GM19023 (cell line): ENCODE data around the gene MVB12A.
A peak's percentile ranks its signal among the peaks of the same experiment; 100 is the strongest.

ENCODE experiments used
- ATAC-seq: cut with Tn5 transposase; IDR thresholded peaks from one replicate; pipeline ENCODE4 v1.9.1; 2021; ENCODE audit warnings: mild to moderate bottlenecking, moderate library complexity; ENCODE audit not compliant: unreplicated experiment

MVB12A gene

GRCh38 chr19:17419621-17420474 lies at the start of gene MVB12A:
TSS of gene MVB12A (plus strand) at chr19:17420047. CDS start at chr19:17420136, 89 bp downstream.
- peak; percentile 90 for ATAC-seq

GRCh38 chr19:17376935-17377600 lies 42.8 kb upstream of the MVB12A start, which contains the start of gene PLVAP:
TSS of gene PLVAP (minus strand) at chr19:17377342. CDS start at chr19:17377288, 54 bp downstream.
- no peak for ATAC-seq

- ATAC-seq: no peak
These were observed 41.6 kb upstream of the MVB12A start for GRCh38 chr19:17378271-17378670.

- no peak for ATAC-seq
These were observed 40.6 kb upstream of the MVB12A start for GRCh38 chr19:17379221-17379631.

- no peak for ATAC-seq
These were observed 39.3 kb upstream of the MVB12A start for GRCh38 chr19:17380426-17381138.

GRCh38 chr19:17385878-17386611 lies 33.8 kb upstream of the MVB12A start:
- no peak for ATAC-seq

GRCh38 chr19:17389288-17389687 lies 30.6 kb upstream of the MVB12A start:
- ATAC-seq: no peak

GRCh38 chr19:17389957-17390664 lies 29.7 kb upstream of the MVB12A start:
- no peak for ATAC-seq

- peak; percentile 81 for ATAC-seq
These were observed 29.0 kb upstream of the MVB12A start for GRCh38 chr19:17390665-17391370.

GRCh38 chr19:17391371-17392151 lies 28.3 kb upstream of the MVB12A start:
- no peak for ATAC-seq

GRCh38 chr19:17393002-17393401 lies 26.8 kb upstream of the MVB12A start:
- no peak for ATAC-seq

- no peak for ATAC-seq
These were observed 25.9 kb upstream of the MVB12A start, which contains the start of gene CCDC194 for GRCh38 chr19:17393914-17394313. TSS of gene CCDC194 (minus strand) at chr19:17394196. CDS start at chr19:17394158, 38 bp downstream.

GRCh38 chr19:17394891-17395415 lies 24.9 kb upstream of the MVB12A start:
- ATAC-seq: no peak

- no peak for ATAC-seq
These were observed 20.8 kb upstream of the MVB12A start for GRCh38 chr19:17398902-17399527.

GRCh38 chr19:17401628-17402027 lies 18.2 kb upstream of the MVB12A start:
- ATAC-seq: no peak

GRCh38 chr19:17402982-17403855 lies 16.6 kb upstream of the MVB12A start:
- ATAC-seq: no peak

GRCh38 chr19:17404015-17404414 lies 15.8 kb upstream of the MVB12A start:
- no peak for ATAC-seq
